Activated T-cell treated with anti-CD3 and anti-CD28 coated beads, Interleukin-2, amount 50 U/mL, for 72 hours (primary cell): Measurements from ENCODE around the gene GMDS. TPM values are rescaled to one million over a fixed set of nuclear protein-coding genes. Genes with fewer than 3 reads are reported as not detected.

Experiments used
- ATAC-seq, 2 donors: fragments of 150-1000 bp; cut with Tn5 transposase; replicated peaks in 1 of 2; 2 replicates each; pipeline ENCODE4 v1.10.0; 2021; ENCODE audit warnings: moderate library complexity in 2 of 2, mild to moderate bottlenecking in 1 of 2
- DNase-seq, 2 donors: peaks; one replicate each; pipeline ENCODE4 v3.0.0; 2021 to 2022; ENCODE audit warnings: mixed read lengths in 1 of 2
- H3K27ac Mint-ChIP-seq: one replicate; pipeline ENCODE4 v1.8.0; 2022; ENCODE audit warnings: mild to moderate bottlenecking, moderate library complexity, mixed read lengths
- H3K27me3 Mint-ChIP-seq: one replicate; pipeline ENCODE4 v1.8.0; 2022; ENCODE audit warnings: low read depth, mixed read lengths
- H3K36me3 Mint-ChIP-seq, 2 donors: one replicate each; pipeline ENCODE4 v1.8.0; 2022; ENCODE audit warnings: mixed read lengths in 2 of 2, mild to moderate bottlenecking in 1 of 2; ENCODE audit not compliant: insufficient read depth in 2 of 2
- H3K4me1 Mint-ChIP-seq: one replicate; pipeline ENCODE4 v1.8.0; 2022; ENCODE audit warnings: low read depth, mixed read lengths
- H3K4me3 Mint-ChIP-seq, 2 donors: one replicate each; pipeline ENCODE4 v1.8.0; 2022; ENCODE audit warnings: mild to moderate bottlenecking in 2 of 2, mixed read lengths in 2 of 2, moderate library complexity in 2 of 2
- H3K9me3 Mint-ChIP-seq, 2 donors: one replicate each; pipeline ENCODE4 v1.8.0; 2022; ENCODE audit warnings: mixed read lengths in 2 of 2
- total RNA-seq, 2 donors: library from RNA; stranded (reverse); gene quantifications; one replicate each; pipeline ENCODE4 v1.2.3, GENCODE V29; 2022

GMDS gene
- total RNA-seq, 2 donors from 2014 or later: 23.8 to 33.0 TPM

GRCh38 chr6:2020909-2021308 lies 224.5 kb downstream of the GMDS start:
- Mint-ChIP-seq H3K4me3 (no peak overlapping the region), H3K27ac (no peak overlapping the region), H3K36me3 (no peaks in the 10 kb centered on the region), H3K9me3 (no peaks in the 10 kb centered on the region), H3K27me3 (no peaks in the 10 kb centered on the region), H3K4me1 (peaks cover 16% of the 10 kb centered on the region)
- DNase-seq (no peak), ATAC-seq (no peak)

- peaks cover 13% of the 10 kb centered on the region for H3K4me1 Mint-ChIP-seq
- no peaks in the 10 kb centered on the region for H3K27me3 Mint-ChIP-seq
- ATAC-seq: no peak
- DNase-seq: no peak
- peaks cover 4 to 8% of the 10 kb centered on the region in 2 donors for H3K9me3 Mint-ChIP-seq
- H3K4me3 Mint-ChIP-seq: no peak overlapping the region
- no peak overlapping the region for H3K27ac Mint-ChIP-seq
- peaks cover 6% of the 10 kb centered on the region in 2 donors for H3K36me3 Mint-ChIP-seq
Measured at GRCh38 chr6:2019051-2019450, 226.4 kb downstream of the GMDS start.

DNA sequence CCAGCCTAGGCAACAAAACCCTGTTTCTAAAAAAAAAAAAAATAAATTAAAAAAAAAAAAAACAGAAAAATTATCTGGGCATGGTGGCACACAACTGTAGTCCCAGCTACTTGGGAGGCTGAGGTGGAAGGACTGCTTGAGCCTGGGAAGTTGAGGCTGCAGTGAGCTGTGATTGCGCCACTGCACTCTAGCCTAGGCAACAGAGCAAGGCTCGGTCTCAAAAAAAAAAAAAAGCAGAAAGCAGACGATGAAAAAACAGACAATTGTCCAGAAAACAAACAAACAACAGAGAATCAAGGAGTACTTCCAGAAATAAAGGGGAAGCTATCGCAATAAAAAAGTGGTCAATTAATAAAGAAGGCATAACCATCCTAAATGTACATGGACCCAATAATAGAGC lies 229.4 kb downstream of the GMDS start:
- DNase-seq: no peak
- H3K27ac Mint-ChIP-seq: no peak overlapping the region
- no peaks in the 10 kb centered on the region for H3K27me3 Mint-ChIP-seq
- peaks cover 2% of the 10 kb centered on the region for H3K4me1 Mint-ChIP-seq
- H3K36me3 Mint-ChIP-seq: peaks cover 9 to 12% of the 10 kb centered on the region in 2 donors
- H3K9me3 Mint-ChIP-seq: peaks cover 4 to 11% of the 10 kb centered on the region in 2 donors
- H3K4me3 Mint-ChIP-seq: no peak overlapping the region
- ATAC-seq: no peak

GRCh38 chr6:2008383-2008976 lies 236.9 kb downstream of the GMDS start:
- Mint-ChIP-seq H3K9me3 (peaks cover 1 to 8% of the 10 kb centered on the region in 2 donors), H3K27me3 (no peaks in the 10 kb centered on the region), H3K4me1 (no peaks in the 10 kb centered on the region), H3K27ac (no peak overlapping the region), H3K4me3 (no peak overlapping the region), H3K36me3 (peaks cover 1 to 6% of the 10 kb centered on the region in 2 donors)
- DNase-seq: no peak
- ATAC-seq: no peak

DNA sequence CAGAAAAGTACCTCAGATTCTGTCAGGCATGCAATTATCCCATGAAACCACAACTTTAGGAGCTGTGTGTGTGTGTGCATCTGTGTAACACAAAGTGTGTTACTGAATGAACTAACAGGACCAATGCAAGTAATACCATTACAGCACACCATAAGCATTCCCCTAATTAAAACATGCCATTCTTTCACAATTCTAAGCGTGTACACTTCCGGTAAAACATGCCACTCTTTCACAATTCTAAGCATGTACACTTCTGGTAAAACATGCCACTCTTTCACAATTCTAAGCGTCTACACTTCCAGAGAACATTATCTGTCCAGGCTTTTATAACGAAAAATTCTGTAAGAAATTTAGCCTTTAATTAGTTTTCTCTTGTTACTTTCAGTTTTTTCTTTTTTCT lies 238.2 kb downstream of the GMDS start:
- ATAC-seq: no peak

DNA sequence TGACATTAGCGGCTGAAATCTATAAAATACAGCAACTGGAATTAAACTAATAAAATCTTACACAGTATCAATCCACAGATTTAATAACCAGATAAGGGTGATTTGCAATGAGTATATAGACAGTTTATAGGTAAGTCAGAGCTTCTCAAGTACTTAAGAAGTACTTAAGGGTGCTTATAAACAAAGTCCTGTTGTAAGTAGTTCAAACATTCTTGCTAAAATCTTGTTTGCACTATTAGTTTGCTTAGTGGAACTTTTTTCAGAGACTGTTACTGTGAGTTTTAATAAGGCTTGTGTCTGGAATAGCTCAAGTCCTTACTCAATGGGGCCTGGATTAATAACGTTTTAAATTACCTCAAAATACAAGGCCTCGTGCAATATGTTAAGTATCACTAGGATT lies 240.5 kb downstream of the GMDS start:
- Mint-ChIP-seq H3K27ac (no peak overlapping the region), H3K4me1 (no peaks in the 10 kb centered on the region), H3K9me3 (peaks cover 1 to 2% of the 10 kb centered on the region in 2 donors), H3K27me3 (no peaks in the 10 kb centered on the region), H3K4me3 (no peak overlapping the region), H3K36me3 (peaks cover 2% of the 10 kb centered on the region in 2 donors)
- ATAC-seq (no peak), DNase-seq (no peak)

More for the DNA sequence above, 238.2 kb downstream of the GMDS start:
- peaks cover 0 to 6% of the 10 kb centered on the region in 2 donors for H3K36me3 Mint-ChIP-seq
- H3K27ac Mint-ChIP-seq: no peak overlapping the region
- no peak overlapping the region for H3K4me3 Mint-ChIP-seq
- H3K27me3 Mint-ChIP-seq: no peaks in the 10 kb centered on the region
- no peaks in the 10 kb centered on the region for H3K4me1 Mint-ChIP-seq
- DNase-seq: no peak
- H3K9me3 Mint-ChIP-seq: peaks cover 1 to 9% of the 10 kb centered on the region in 2 donors

GRCh38 chr6:2000962-2001361 lies 244.4 kb downstream of the GMDS start:
- Mint-ChIP-seq H3K9me3 (peaks cover 0 to 2% of the 10 kb centered on the region in 2 donors), H3K4me3 (no peak overlapping the region), H3K27me3 (no peaks in the 10 kb centered on the region), H3K27ac (no peak overlapping the region), H3K36me3 (peaks cover 0 to 2% of the 10 kb centered on the region in 2 donors), H3K4me1 (no peaks in the 10 kb centered on the region)
- DNase-seq: no peak
- no peak for ATAC-seq

- H3K27ac Mint-ChIP-seq: no peak overlapping the region
- peaks cover 2% of the 10 kb centered on the region in 2 donors for H3K36me3 Mint-ChIP-seq
- H3K27me3 Mint-ChIP-seq: no peaks in the 10 kb centered on the region
Measured at GRCh38 chr6:1997702-1998101, 247.7 kb downstream of the GMDS start.

GRCh38 chr6:1995636-1996035 lies 249.8 kb downstream of the GMDS start:
- no peak overlapping the region for H3K4me3 Mint-ChIP-seq
- ATAC-seq: no peak
- H3K27ac Mint-ChIP-seq: no peak overlapping the region

More at GRCh38 chr6:1997702-1998101, 247.7 kb downstream of the GMDS start:
- ATAC-seq (no peak), DNase-seq (no peak)
- H3K4me3 Mint-ChIP-seq: no peak overlapping the region
- H3K4me1 Mint-ChIP-seq: peaks cover 8% of the 10 kb centered on the region
- H3K9me3 Mint-ChIP-seq: peaks cover 0 to 2% of the 10 kb centered on the region in 2 donors

DNA sequence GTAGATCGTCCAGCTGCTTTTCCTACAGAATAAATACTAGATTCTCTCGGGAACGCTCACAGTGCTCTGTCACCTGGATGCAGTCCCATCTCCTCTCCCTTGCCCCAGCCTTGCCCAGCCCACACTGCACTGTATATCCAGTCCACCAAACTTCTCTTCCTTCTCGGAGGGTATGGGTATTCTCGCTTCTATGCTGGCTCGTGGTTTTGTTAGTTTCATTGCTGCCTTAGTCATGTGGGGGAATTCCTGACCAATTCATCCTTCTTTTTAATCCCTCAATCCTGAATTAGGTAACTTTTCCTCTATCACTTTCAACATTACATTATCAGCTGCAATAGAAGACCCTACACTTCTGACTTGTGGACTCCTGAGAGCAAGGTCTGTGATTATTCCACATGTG lies 252.4 kb downstream of the GMDS start:
- Mint-ChIP-seq H3K9me3 (no peaks in the 10 kb centered on the region), H3K4me3 (no peak overlapping the region), H3K27me3 (no peaks in the 10 kb centered on the region), H3K36me3 (peaks cover 0 to 2% of the 10 kb centered on the region in 2 donors), H3K4me1 (peaks cover 8% of the 10 kb centered on the region), H3K27ac (no peak overlapping the region)
- DNase-seq (no peak), ATAC-seq (no peak)

More at GRCh38 chr6:1995636-1996035, 249.8 kb downstream of the GMDS start:
- no peaks in the 10 kb centered on the region for H3K9me3 Mint-ChIP-seq
- no peak for DNase-seq
- H3K4me1 Mint-ChIP-seq: peaks cover 8% of the 10 kb centered on the region
- peaks cover under 1 to 2% of the 10 kb centered on the region in 2 donors for H3K36me3 Mint-ChIP-seq
- no peaks in the 10 kb centered on the region for H3K27me3 Mint-ChIP-seq

GRCh38 chr6:1991332-1991878 lies 254.0 kb downstream of the GMDS start:
- ATAC-seq (no peak), DNase-seq (no peak)
- Mint-ChIP-seq H3K9me3 (no peaks in the 10 kb centered on the region), H3K27me3 (no peaks in the 10 kb centered on the region), H3K27ac (no peak overlapping the region), H3K4me3 (no peak overlapping the region), H3K36me3 (peaks cover 0 to 2% of the 10 kb centered on the region in 2 donors), H3K4me1 (peaks cover 8% of the 10 kb centered on the region)

DNA sequence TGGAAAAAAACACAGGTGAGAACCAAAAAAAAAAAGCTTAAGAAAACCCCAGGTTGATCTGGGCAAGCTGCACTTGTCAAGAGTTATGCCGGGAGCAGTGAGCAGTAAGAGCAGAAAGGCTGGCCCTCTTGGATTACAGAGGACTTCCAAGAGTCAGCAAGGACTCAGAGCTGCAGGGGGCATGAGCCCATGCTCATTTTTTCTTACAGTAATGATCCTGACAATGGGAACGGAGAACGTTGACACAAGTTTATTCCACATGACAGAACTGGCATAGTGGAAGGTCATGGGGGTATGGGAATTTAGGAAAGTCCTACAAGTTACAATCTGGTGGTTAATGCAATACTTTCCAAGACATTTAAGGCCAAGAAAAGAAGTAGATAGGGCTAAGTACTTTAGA lies 256.6 kb downstream of the GMDS start:
- H3K36me3 Mint-ChIP-seq: peaks cover 0 to 7% of the 10 kb centered on the region in 2 donors
- peaks cover 8% of the 10 kb centered on the region for H3K4me1 Mint-ChIP-seq
- H3K9me3 Mint-ChIP-seq: peaks cover 0 to 3% of the 10 kb centered on the region in 2 donors
- no peak for ATAC-seq
- H3K27me3 Mint-ChIP-seq: no peaks in the 10 kb centered on the region
- H3K4me3 Mint-ChIP-seq: no peak overlapping the region
- no peak overlapping the region for H3K27ac Mint-ChIP-seq
- DNase-seq: no peak

DNA sequence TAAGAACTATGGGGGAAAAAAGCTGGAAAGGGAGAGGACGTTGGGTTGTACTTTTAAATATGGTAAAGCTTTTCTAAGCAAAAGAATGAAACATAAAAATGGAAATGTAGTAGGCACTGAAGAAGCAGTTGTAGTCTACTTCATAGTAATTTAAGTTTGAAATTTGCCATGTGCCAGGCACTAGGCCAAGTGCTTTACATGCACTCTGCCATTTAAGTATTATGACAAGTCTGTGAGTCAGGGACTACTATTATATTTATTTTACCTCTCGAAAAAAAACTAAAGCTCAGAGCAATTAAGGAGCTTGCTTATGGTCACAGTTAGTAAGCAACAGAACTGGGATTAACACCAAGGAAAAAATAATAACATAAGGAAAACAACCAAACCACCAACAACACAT lies 257.8 kb downstream of the GMDS start:
- H3K4me1 Mint-ChIP-seq: no peaks in the 10 kb centered on the region
- H3K27ac Mint-ChIP-seq: no peak overlapping the region
- H3K9me3 Mint-ChIP-seq: peaks cover 4 to 10% of the 10 kb centered on the region in 2 donors
- no peak for DNase-seq
- no peak for ATAC-seq
- no peaks in the 10 kb centered on the region for H3K27me3 Mint-ChIP-seq
- peaks cover 4 to 12% of the 10 kb centered on the region in 2 donors for H3K36me3 Mint-ChIP-seq
- H3K4me3 Mint-ChIP-seq: no peak overlapping the region
